ENCODE data around the gene TRIP12.

Gene TRIP12

GRCh38 chr2:229880892-229881586 is 40.8 kb downstream of the TRIP12 start:
- Histone ChIP-seq H2AFZ (ENCODE audit: low read length) (no peak overlapping the region), H3K4me1 (ENCODE audit: insufficient read depth, low read length, poor library complexity, severe bottlenecking) (no peaks in the 10 kb centered on the region), H3K9me3 (ENCODE audit: insufficient read depth, low read depth, low read length) (no peaks in the 10 kb centered on the region), H3K4me3 (ENCODE audit: low read length, poor library complexity, severe bottlenecking) (no peak overlapping the region), H3K36me3 (ENCODE audit: insufficient read depth, low read length) (peaks cover 38% of the 10 kb centered on the region; the same call in 1 of the 2 replicates), H4K20me1 (ENCODE audit: insufficient read depth, low read length, poor library complexity, severe bottlenecking) (peaks cover 22% of the 10 kb centered on the region), H3K27me3 (ENCODE audit: insufficient read depth, low read length, poor library complexity, severe bottlenecking) (no peaks in the 10 kb centered on the region), H3K9ac (ENCODE audit: low read depth, low read length, poor library complexity, severe bottlenecking) (no peak overlapping the region), H3K4me2 (ENCODE audit: low read depth, low read length, poor library complexity, severe bottlenecking) (no peak overlapping the region), H3K79me2 (ENCODE audit: insufficient read depth, low read length) (peaks cover 70% of the 10 kb centered on the region), H3K9me2 (replicated peaks; ENCODE audit: low read depth, low read length) (no peaks in the 10 kb centered on the region), H3F3A (ENCODE audit: low read depth) (no peaks in the 10 kb centered on the region)
- TF ChIP-seq EZH2phosphoT487 (IDR thresholded peaks at IDR 0.05; ENCODE audit: borderline replicate concordance) (no peak), CTCF (conservative IDR thresholded peaks at IDR 0.05; ENCODE audit: low read length) (no peak)

- no peak overlapping the region for H3K4me3 ChIP-seq (ENCODE audit: low read length, poor library complexity, severe bottlenecking)
- H3K4me2 ChIP-seq (ENCODE audit: low read depth, low read length, poor library complexity, severe bottlenecking), result no peak overlapping the region
- peaks cover 34% of the 10 kb centered on the region; the same call in 1 of the 2 replicates for H3K36me3 ChIP-seq (ENCODE audit: insufficient read depth, low read length)
- H4K20me1 ChIP-seq (ENCODE audit: insufficient read depth, low read length, poor library complexity, severe bottlenecking), result peaks cover 15% of the 10 kb centered on the region
- no peaks in the 10 kb centered on the region for H3K9me3 ChIP-seq (ENCODE audit: insufficient read depth, low read depth, low read length)
- no peaks in the 10 kb centered on the region for H3F3A ChIP-seq (ENCODE audit: low read depth)
- H3K9ac ChIP-seq (ENCODE audit: low read depth, low read length, poor library complexity, severe bottlenecking), result no peak overlapping the region
- no peak overlapping the region for H2AFZ ChIP-seq (ENCODE audit: low read length)
- H3K27me3 ChIP-seq (ENCODE audit: insufficient read depth, low read length, poor library complexity, severe bottlenecking), result no peaks in the 10 kb centered on the region
- H3K4me1 ChIP-seq (ENCODE audit: insufficient read depth, low read length, poor library complexity, severe bottlenecking), result no peaks in the 10 kb centered on the region
- peaks cover 67% of the 10 kb centered on the region for H3K79me2 ChIP-seq (ENCODE audit: insufficient read depth, low read length)
- no peaks in the 10 kb centered on the region for H3K9me2 ChIP-seq (replicated peaks; ENCODE audit: low read depth, low read length)
- TF ChIP-seq EZH2phosphoT487 (IDR thresholded peaks at IDR 0.05; ENCODE audit: borderline replicate concordance) (no peak), CTCF (conservative IDR thresholded peaks at IDR 0.05; ENCODE audit: low read length) (no peak)
These were observed 42.4 kb downstream of the TRIP12 start for GRCh38 chr2:229879191-229879950.

GRCh38 chr2:229875549-229875948 is 46.3 kb downstream of the TRIP12 start:
- Histone ChIP-seq H3K9me3 (ENCODE audit: insufficient read depth, low read depth, low read length) (no peaks in the 10 kb centered on the region), H4K20me1 (ENCODE audit: insufficient read depth, low read length, poor library complexity, severe bottlenecking) (peaks cover 10% of the 10 kb centered on the region), H3F3A (ENCODE audit: low read depth) (no peaks in the 10 kb centered on the region), H3K9me2 (replicated peaks; ENCODE audit: low read depth, low read length) (no peaks in the 10 kb centered on the region), H3K4me1 (ENCODE audit: insufficient read depth, low read length, poor library complexity, severe bottlenecking) (peaks cover 4% of the 10 kb centered on the region), H3K36me3 (ENCODE audit: insufficient read depth, low read length) (peaks cover 43% of the 10 kb centered on the region; the same call in 1 of the 2 replicates), H3K4me2 (ENCODE audit: low read depth, low read length, poor library complexity, severe bottlenecking) (no peak overlapping the region), H3K4me3 (ENCODE audit: low read length, poor library complexity, severe bottlenecking) (no peak overlapping the region), H3K79me2 (ENCODE audit: insufficient read depth, low read length) (peaks cover 61% of the 10 kb centered on the region), H2AFZ (ENCODE audit: low read length) (no peak overlapping the region), H3K27me3 (ENCODE audit: insufficient read depth, low read length, poor library complexity, severe bottlenecking) (no peaks in the 10 kb centered on the region), H3K9ac (ENCODE audit: low read depth, low read length, poor library complexity, severe bottlenecking) (no peak overlapping the region)
- TF ChIP-seq EZH2phosphoT487 (IDR thresholded peaks at IDR 0.05; ENCODE audit: borderline replicate concordance) (no peak), CTCF (conservative IDR thresholded peaks at IDR 0.05; ENCODE audit: low read length) (no peak)

All from Loucy (cell line).